Measurements from ENCODE around the gene LFNG. TPM values are rescaled to one million over a fixed set of nuclear protein-coding genes. Genes with fewer than 3 reads are reported as not detected.

LFNG gene
- total RNA-seq, 1 experiment from 2014 or later, result 2.4 TPM

GRCh38 chr7:2526659-2527504, 7.3 kb downstream of the LFNG start:
- TF ChIP-seq, protein P1, sequence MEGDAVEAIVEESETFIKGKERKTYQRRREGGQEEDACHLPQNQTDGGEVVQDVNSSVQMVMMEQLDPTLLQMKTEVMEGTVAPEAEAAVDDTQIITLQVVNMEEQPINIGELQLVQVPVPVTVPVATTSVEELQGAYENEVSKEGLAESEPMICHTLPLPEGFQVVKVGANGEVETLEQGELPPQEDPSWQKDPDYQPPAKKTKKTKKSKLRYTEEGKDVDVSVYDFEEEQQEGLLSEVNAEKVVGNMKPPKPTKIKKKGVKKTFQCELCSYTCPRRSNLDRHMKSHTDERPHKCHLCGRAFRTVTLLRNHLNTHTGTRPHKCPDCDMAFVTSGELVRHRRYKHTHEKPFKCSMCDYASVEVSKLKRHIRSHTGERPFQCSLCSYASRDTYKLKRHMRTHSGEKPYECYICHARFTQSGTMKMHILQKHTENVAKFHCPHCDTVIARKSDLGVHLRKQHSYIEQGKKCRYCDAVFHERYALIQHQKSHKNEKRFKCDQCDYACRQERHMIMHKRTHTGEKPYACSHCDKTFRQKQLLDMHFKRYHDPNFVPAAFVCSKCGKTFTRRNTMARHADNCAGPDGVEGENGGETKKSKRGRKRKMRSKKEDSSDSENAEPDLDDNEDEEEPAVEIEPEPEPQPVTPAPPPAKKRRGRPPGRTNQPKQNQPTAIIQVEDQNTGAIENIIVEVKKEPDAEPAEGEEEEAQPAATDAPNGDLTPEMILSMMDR (IDR thresholded peaks at IDR 0.05; ENCODE audit: unreplicated experiment), result no peak
- no peak overlapping the region for H3K4me3 Mint-ChIP-seq (ENCODE audit: unreplicated experiment)
- H3K27ac Mint-ChIP-seq (ENCODE audit: low read depth, unreplicated experiment), result no peak overlapping the region
- DNase-seq (ENCODE audit: unreplicated experiment), result no peak
- peaks cover 35% of the 10 kb centered on the region for H3K4me1 Mint-ChIP-seq (ENCODE audit: insufficient read depth, unreplicated experiment)
- CTCF ChIA-PET, result interaction anchor here (0.5 kb wide), 1 partner anchor 144 kb away, joined by 3 read pairs; no protein-coding TSS in a partner anchor
- POLR2A ChIA-PET, result interaction anchor here (1.1 kb wide), 1 partner anchor 27 kb away, joined by 5 read pairs; no protein-coding TSS in a partner anchor
- H3K27me3 Mint-ChIP-seq (ENCODE audit: insufficient read depth, unreplicated experiment), result no peaks in the 10 kb centered on the region
- no TSS peak for BruUV-seq (replicated peaks)
- H3K36me3 Mint-ChIP-seq (ENCODE audit: insufficient read depth, unreplicated experiment), result peaks cover 5% of the 10 kb centered on the region
- H3K9me3 Mint-ChIP-seq (ENCODE audit: unreplicated experiment), result no peaks in the 10 kb centered on the region
- intact Hi-C loops (cut with micrococcal nuclease), result no loop called here

DNA sequence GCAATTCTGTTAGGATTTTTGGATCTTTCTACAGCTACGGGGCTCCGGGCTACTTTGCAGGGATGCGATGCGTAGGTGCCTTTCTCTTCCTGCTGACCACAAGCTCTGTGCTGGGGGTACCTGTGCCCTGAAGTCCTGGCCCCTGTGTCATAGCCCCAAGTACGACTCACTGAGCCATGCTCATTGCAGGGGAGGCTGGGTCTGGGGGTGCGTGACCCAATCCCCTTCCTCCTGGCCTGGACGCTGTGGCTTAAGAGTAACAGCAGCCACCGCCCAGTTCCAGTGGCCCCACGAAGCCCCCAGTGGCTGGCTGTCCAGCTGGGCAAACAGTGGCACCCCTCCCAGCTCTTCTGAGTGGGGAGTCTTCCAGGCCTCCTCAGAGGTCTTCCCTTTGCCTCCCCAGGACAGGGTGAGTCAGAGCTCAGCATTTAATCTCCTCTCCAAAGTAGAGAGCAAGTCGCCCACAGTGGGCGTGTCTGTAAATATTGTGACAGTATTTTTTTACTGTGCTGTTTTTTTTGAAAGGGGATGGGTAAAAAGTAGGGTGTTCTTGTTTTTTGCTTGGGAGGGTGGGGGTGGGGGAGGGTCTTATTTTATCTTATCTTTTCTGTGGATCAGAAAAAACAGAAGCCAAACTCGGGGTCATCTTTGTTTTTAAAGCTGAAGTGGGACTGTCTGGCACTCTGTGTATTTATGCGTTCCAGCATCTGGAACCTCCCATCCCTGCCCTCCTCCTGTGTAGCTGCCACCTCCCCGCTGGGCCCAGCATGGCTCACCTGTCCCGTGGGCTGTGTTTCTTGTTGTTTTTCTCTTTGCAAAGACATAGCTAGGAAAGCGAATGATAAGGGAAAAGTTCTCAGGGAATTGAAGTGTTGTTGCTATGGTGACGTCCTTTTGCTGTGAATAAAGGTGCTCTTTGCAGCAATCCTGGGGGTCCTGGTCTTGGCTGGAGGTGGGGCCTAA, 8.2 kb downstream of the LFNG start:
- H3K27me3 Mint-ChIP-seq (ENCODE audit: insufficient read depth, unreplicated experiment), result no peaks in the 10 kb centered on the region
- H3K4me1 Mint-ChIP-seq (ENCODE audit: insufficient read depth, unreplicated experiment), result peaks cover 29% of the 10 kb centered on the region
- no peak overlapping the region for H3K27ac Mint-ChIP-seq (ENCODE audit: low read depth, unreplicated experiment)
- no peaks in the 10 kb centered on the region for H3K9me3 Mint-ChIP-seq (ENCODE audit: unreplicated experiment)
- ChIA-PET POLR2A (interaction anchor here (0.7 to 1.2 kb wide), 3 partner anchors 25 to 1001 kb away, joined by 4 to 5 read pairs (median 4); no protein-coding TSS in a partner anchor), CTCF (interaction anchor here (0.6 kb wide), 1 partner anchor 41 kb away, joined by 4 read pairs; no protein-coding TSS in a partner anchor)
- DNase-seq (ENCODE audit: unreplicated experiment), result peak; percentile 69
- no peak overlapping the region for H3K4me3 Mint-ChIP-seq (ENCODE audit: unreplicated experiment)
- intact Hi-C loops (cut with micrococcal nuclease), result no loop called here
- no TSS peak for BruUV-seq (replicated peaks)
- TF ChIP-seq, protein P1 (IDR thresholded peaks at IDR 0.05; ENCODE audit: unreplicated experiment), result no peak
- H3K36me3 Mint-ChIP-seq (ENCODE audit: insufficient read depth, unreplicated experiment), result peaks cover 5% of the 10 kb centered on the region

- peaks cover 5% of the 10 kb centered on the region for H3K36me3 Mint-ChIP-seq (ENCODE audit: insufficient read depth, unreplicated experiment)
- CTCF ChIA-PET, result interaction anchor here (0.6 kb wide), 1 partner anchor 42 kb away, joined by 4 read pairs; no protein-coding TSS in a partner anchor
- peaks cover 23% of the 10 kb centered on the region for H3K4me1 Mint-ChIP-seq (ENCODE audit: insufficient read depth, unreplicated experiment)
- DNase-seq (ENCODE audit: unreplicated experiment), result no peak
- intact Hi-C loops (cut with micrococcal nuclease), result no loop called here
- H3K27ac Mint-ChIP-seq (ENCODE audit: low read depth, unreplicated experiment), result no peak overlapping the region
- no peak overlapping the region for H3K4me3 Mint-ChIP-seq (ENCODE audit: unreplicated experiment)
- TF ChIP-seq, protein P1 (IDR thresholded peaks at IDR 0.05; ENCODE audit: unreplicated experiment), result no peak
- no TSS peak for BruUV-seq (replicated peaks)
- POLR2A ChIA-PET, result interaction anchor here (0.7 to 1.2 kb wide), 3 partner anchors 24 to 1001 kb away, joined by 4 to 5 read pairs (median 4); no protein-coding TSS in a partner anchor
- H3K27me3 Mint-ChIP-seq (ENCODE audit: insufficient read depth, unreplicated experiment), result no peaks in the 10 kb centered on the region
- H3K9me3 Mint-ChIP-seq (ENCODE audit: unreplicated experiment), result no peaks in the 10 kb centered on the region
Observed at GRCh38 chr7:2528481-2529095, 9.0 kb downstream of the LFNG start.

Data from MCF 10A (cell line).